Muscle of leg (tissue), 11 donors: ENCODE data around the gene CYP4F22. TPM values are rescaled to one million over a fixed set of nuclear protein-coding genes. Genes with fewer than 3 reads are reported as not detected.
"Not testable (repeated sequence)": the region's sequence is repeated elsewhere in the genome, so short reads cannot be mapped to it uniquely, and the experiment has no call there.

Experiments used
- DNase-seq: peaks from one replicate; pipeline ENCODE4 v3.0.0; 2013
- H3K27ac ChIP-seq: one replicate; pipeline ENCODE4 v1.5.1; 2013; ENCODE audit warnings: mild to moderate bottlenecking, low read length, control low read depth
- H3K27me3 ChIP-seq: one replicate; pipeline ENCODE4 v1.6.1; 2013; ENCODE audit warnings: low read length; ENCODE audit not compliant: control insufficient read depth, insufficient read depth
- H3K36me3 ChIP-seq: one replicate; pipeline ENCODE4 v1.6.1; 2013; ENCODE audit warnings: low read length; ENCODE audit not compliant: control insufficient read depth, insufficient read depth
- H3K4me1 ChIP-seq: one replicate; pipeline ENCODE4 v1.6.1; 2013; ENCODE audit warnings: low read length; ENCODE audit not compliant: control insufficient read depth, insufficient read depth
- H3K4me3 ChIP-seq: one replicate; pipeline ENCODE4 v1.5.1; 2013; ENCODE audit warnings: low read length, control low read depth
- H3K9me3 ChIP-seq: replicated peaks from 2 replicates; pipeline ENCODE4 v1.6.1; 2013; ENCODE audit warnings: low read depth, low read length; ENCODE audit not compliant: control insufficient read depth
- WGBS: methylation state at CpG from one replicate; pipeline ENCODE4 v1.1.5; 2013; ENCODE audit warnings: missing lambda C conversion rate; ENCODE audit not compliant: insufficient coverage; 5-methylcytosine and 5-hydroxymethylcytosine counted together
- polyA plus RNA-seq, 8 donors: library from polyadenylated mRNA; unstranded; fragments of 120-200 nt; gene quantifications; one replicate each; pipeline versions ENCODE4 v1.2.1 to v1.2.3, GENCODE V29; 2013; ENCODE audit warnings: inconsistent platforms in 1 of 8, low replicate concordance in 1 of 8; ENCODE audit not compliant: insufficient read length in 8 of 8, insufficient read depth in 1 of 8
- total RNA-seq: library from RNA; stranded (reverse); fragments of 120-200 nt; gene quantifications from one replicate; pipeline ENCODE4 v1.2.4, GENCODE V29; 2013

CYP4F22 gene
- total and polyA plus RNA-seq, 9 donors: 0.11 to 0.44 TPM; not detected in 7

DNA sequence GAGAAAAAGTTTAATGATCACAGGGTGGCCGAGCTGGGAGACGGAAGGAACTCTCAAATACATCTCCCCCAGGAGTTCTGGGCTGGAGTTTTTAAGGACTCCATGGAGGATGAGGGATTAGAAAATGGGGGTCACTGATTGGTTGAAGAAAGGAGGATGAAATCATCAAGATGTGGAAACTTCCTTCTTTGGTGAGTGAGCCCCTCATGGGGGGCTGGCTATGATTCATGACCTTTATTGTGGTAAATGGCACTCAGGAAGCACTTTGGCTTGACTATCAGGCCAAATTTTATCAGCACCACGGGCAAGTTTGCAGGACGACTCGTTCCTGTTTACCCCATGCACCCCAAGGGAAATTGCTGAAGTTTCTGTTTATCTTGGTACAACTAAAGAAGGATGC is 84.2 kb downstream of the CYP4F22 start:
- H3K36me3 ChIP-seq, H3K27ac ChIP-seq: not testable (repeated sequence)
- no CpG with 5 or more reads among the region's 5 CpGs for WGBS

GRCh38 chr19:15593766-15594165 is 85.4 kb downstream of the CYP4F22 start:
- DNase-seq, H3K27me3 ChIP-seq, H3K27ac ChIP-seq, H3K9me3 ChIP-seq, H3K36me3 ChIP-seq, H3K4me1 ChIP-seq, H3K4me3 ChIP-seq: not testable (repeated sequence)
- WGBS: no CpG with 5 or more reads among the region's 4 CpGs

More for the DNA sequence above, 84.2 kb downstream of the CYP4F22 start:
- not testable (repeated sequence) for H3K4me3 ChIP-seq, H3K4me1 ChIP-seq, H3K9me3 ChIP-seq, DNase-seq, H3K27me3 ChIP-seq

- 57% methylated on average over 5 of the region's 6 CpGs for WGBS
- no peak for DNase-seq
- Histone ChIP-seq H3K27ac (no peak overlapping the region), H3K4me1 (no peaks in the 10 kb centered on the region), H3K27me3 (no peaks in the 10 kb centered on the region), H3K4me3 (no peak overlapping the region), H3K36me3 (no peaks in the 10 kb centered on the region), H3K9me3 (no peaks in the 10 kb centered on the region)
Observed at GRCh38 chr19:15595069-15595468, 86.7 kb downstream of the CYP4F22 start.

Other genes starting within 250 kb of the CYP4F22 start
- 14.5 TPM for gene BRD4, start 176.0 kb upstream of the CYP4F22 start, total RNA-seq
- gene BRD4, start 176.0 kb upstream of the CYP4F22 start, polyA plus RNA-seq: 10 to 100 TPM; 25.5 to 51.5 (median 38.1) TPM
- gene AKAP8, start 128.7 kb upstream of the CYP4F22 start, total RNA-seq: 16.4 TPM
- 10 to 100 TPM; 17.1 to 22.9 (median 19.5) TPM for gene AKAP8, start 128.7 kb upstream of the CYP4F22 start, polyA plus RNA-seq
- 73.9 TPM for gene AKAP8L, start 89.5 kb upstream of the CYP4F22 start, total RNA-seq
- 10 to 100 TPM; 52.8 to 84.5 (median 66.5) TPM for gene AKAP8L, start 89.5 kb upstream of the CYP4F22 start, polyA plus RNA-seq
- 6.8 TPM for gene WIZ, start 58.6 kb upstream of the CYP4F22 start, total RNA-seq
- gene WIZ, start 58.6 kb upstream of the CYP4F22 start, polyA plus RNA-seq: 10 to 100 TPM; 24.4 to 38.1 (median 32.7) TPM
- 0.71 TPM for gene RASAL3, start 44.0 kb upstream of the CYP4F22 start, total RNA-seq
- gene RASAL3, start 44.0 kb upstream of the CYP4F22 start, polyA plus RNA-seq: 1 to 10 TPM in 5 of 8 donors, under 1 TPM in 3; 0.80 to 2.0 (median 1.1) TPM
- not detected for gene PGLYRP2, start 29.0 kb upstream of the CYP4F22 start, total RNA-seq
- gene PGLYRP2, start 29.0 kb upstream of the CYP4F22 start, polyA plus RNA-seq: under 1 TPM in 1 of 8 donors, not detected in 7; 0.28 TPM
- gene CYP4F8, start 106.7 kb downstream of the CYP4F22 start, total RNA-seq: not detected
- gene CYP4F8, start 106.7 kb downstream of the CYP4F22 start, polyA plus RNA-seq: under 1 TPM in 1 of 8 donors, not detected in 7; 1.00 TPM
- 0.04 TPM for gene CYP4F3, start 132.4 kb downstream of the CYP4F22 start, total RNA-seq
- gene CYP4F3, start 132.4 kb downstream of the CYP4F22 start, polyA plus RNA-seq: under 1 TPM; 0.07 to 0.44 (median 0.15) TPM
- gene CYP4F12, start 164.6 kb downstream of the CYP4F22 start, total RNA-seq: 1.4 TPM
- gene CYP4F12, start 164.6 kb downstream of the CYP4F22 start, polyA plus RNA-seq: 1 to 10 TPM in 3 of 8 donors, under 1 TPM in 5; 0.14 to 3.6 (median 0.48) TPM
- gene OR10H2, start 219.5 kb downstream of the CYP4F22 start, total RNA-seq: not detected
- not detected for gene OR10H2, start 219.5 kb downstream of the CYP4F22 start, polyA plus RNA-seq
- not detected for gene OR10H3, start 229.5 kb downstream of the CYP4F22 start, total RNA-seq
- gene OR10H3, start 229.5 kb downstream of the CYP4F22 start, polyA plus RNA-seq: not detected